ENCODE measurements around the gene FAM168A.

DNA sequence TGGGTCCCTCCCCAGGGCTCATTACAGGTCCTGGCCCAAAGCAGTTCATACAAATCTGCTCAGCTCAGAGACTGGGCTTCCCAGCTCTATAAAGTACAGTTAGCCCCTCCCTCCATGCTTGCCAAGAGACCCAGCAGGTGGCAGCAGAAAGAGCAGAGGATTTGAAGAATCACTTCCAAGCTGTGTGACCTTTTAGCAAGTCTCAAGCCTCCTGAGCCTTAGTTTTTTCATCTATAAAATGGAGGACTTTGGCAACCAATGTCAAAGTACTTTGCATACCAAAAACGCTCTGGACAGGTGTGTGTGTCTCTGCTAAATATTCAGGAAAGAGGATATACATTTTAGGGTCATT, 195.1 kb downstream of the FAM168A start:
- TF ChIP-seq, protein P1, sequence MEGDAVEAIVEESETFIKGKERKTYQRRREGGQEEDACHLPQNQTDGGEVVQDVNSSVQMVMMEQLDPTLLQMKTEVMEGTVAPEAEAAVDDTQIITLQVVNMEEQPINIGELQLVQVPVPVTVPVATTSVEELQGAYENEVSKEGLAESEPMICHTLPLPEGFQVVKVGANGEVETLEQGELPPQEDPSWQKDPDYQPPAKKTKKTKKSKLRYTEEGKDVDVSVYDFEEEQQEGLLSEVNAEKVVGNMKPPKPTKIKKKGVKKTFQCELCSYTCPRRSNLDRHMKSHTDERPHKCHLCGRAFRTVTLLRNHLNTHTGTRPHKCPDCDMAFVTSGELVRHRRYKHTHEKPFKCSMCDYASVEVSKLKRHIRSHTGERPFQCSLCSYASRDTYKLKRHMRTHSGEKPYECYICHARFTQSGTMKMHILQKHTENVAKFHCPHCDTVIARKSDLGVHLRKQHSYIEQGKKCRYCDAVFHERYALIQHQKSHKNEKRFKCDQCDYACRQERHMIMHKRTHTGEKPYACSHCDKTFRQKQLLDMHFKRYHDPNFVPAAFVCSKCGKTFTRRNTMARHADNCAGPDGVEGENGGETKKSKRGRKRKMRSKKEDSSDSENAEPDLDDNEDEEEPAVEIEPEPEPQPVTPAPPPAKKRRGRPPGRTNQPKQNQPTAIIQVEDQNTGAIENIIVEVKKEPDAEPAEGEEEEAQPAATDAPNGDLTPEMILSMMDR (IDR thresholded peaks at IDR 0.05) = peak in 1 of 7 experiments; percentile 5
- no peak for TF ChIP-seq POLR2A (IDR thresholded peaks at IDR 0.05)
